SJCRH30 (cell line): ENCODE results near the gene ZMYM3. TPM values are rescaled to one million over a fixed set of nuclear protein-coding genes. Genes with fewer than 3 reads are reported as not detected.

Experiments
- DNase-seq, 2 experiments: peaks; one replicate each; pipeline ENCODE4 v3.0.0-alpha.2; 2015 to 2020
- H3K27ac ChIP-seq: fragments of 250-450 bp; sonication (Bioruptor Pico); 2 replicates; pipeline ENCODE4 v1.5.1; 2020; ENCODE audit warnings: mild to moderate bottlenecking, moderate library complexity
- H3K27me3 ChIP-seq: fragments of 250-450 bp; sonication (Bioruptor Pico); 2 replicates; pipeline ENCODE4 v1.5.1; 2020; ENCODE audit warnings: mild to moderate bottlenecking, moderate library complexity
- H3K36me3 ChIP-seq: fragments of 250-450 bp; sonication (Bioruptor Pico); 2 replicates; pipeline ENCODE4 v1.5.1; 2020; ENCODE audit warnings: mild to moderate bottlenecking, moderate library complexity
- H3K4me1 ChIP-seq: fragments of 250-450 bp; sonication (Bioruptor Pico); 2 replicates; pipeline ENCODE4 v1.5.1; 2020; ENCODE audit warnings: mild to moderate bottlenecking, moderate library complexity
- H3K4me3 ChIP-seq: fragments of 250-450 bp; sonication (Bioruptor Pico); 2 replicates; pipeline ENCODE4 v1.5.1; 2020; ENCODE audit warnings: mild to moderate bottlenecking, moderate library complexity
- H3K9me3 ChIP-seq: fragments of 250-450 bp; sonication (Bioruptor Pico); replicated peaks from 2 replicates; pipeline ENCODE4 v1.5.1; 2020; ENCODE audit warnings: mild to moderate bottlenecking, moderate library complexity
- total RNA-seq: library from RNA; depleted of rRNA; stranded (reverse); fragments of >200 nt; shearing (Covaris generic); gene quantifications from 2 replicates; pipeline ENCODE4 v1.2.3, GENCODE V29; 2014

The ZMYM3 gene
- total RNA-seq, 1 experiment from 2014 or later = 49.9 TPM

DNA sequence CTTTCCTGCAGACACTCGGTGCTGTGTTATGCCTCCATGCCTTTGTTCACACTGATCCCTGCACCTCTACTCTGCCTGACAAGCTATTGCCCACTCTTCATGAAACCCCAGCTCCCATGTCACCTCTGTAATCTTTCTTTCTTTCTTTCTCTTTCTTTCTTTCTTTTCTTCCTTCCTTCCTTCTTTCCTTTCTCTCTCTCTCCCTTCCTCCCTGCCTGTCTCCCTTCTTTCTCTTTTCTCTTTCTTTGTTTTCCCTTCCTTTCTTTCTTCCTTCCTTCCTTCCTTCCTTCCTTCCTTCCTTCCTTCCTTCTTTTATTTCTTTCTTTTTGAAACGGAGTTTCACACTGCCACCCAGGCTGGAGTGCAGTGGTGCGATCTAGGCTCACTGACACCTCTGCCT is 18.5 kb downstream of the ZMYM3 start:
- no peak for DNase-seq
- Histone ChIP-seq H3K9me3 (no peaks in the 10 kb centered on the region), H3K27ac (no peak overlapping the region), H3K4me1 (no peaks in the 10 kb centered on the region), H3K4me3 (no peak overlapping the region), H3K36me3 (peaks cover 3% of the 10 kb centered on the region), H3K27me3 (no peaks in the 10 kb centered on the region)

DNA sequence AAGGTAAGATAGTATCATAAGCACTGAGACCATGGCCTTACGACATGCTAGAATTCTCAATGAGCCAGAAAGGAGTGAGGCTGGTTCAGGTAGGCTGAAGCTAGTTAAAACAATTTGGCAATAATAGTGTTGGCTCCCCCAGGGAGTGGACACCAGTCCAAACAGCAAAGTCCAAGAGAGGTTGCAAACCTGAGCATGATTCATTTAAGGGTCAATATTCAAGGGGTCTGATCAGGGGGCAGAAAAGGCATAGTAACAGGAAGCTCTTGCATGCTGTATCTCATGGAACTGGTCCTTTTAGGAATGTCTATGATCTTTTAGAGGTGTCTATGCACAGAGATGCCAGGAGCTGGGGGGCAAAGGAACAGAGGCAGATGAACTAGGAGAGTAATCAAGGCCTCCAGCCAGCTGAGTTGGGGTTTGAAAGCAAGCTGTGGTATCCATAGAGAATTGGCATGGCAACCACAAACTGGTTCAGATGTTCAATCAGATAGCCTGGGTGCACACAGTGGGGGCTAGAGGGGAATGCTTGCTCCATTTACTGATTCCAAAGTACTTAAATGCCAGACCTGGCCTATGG is 25.8 kb downstream of the ZMYM3 start:
- H3K4me3 ChIP-seq = no peak overlapping the region

DNA sequence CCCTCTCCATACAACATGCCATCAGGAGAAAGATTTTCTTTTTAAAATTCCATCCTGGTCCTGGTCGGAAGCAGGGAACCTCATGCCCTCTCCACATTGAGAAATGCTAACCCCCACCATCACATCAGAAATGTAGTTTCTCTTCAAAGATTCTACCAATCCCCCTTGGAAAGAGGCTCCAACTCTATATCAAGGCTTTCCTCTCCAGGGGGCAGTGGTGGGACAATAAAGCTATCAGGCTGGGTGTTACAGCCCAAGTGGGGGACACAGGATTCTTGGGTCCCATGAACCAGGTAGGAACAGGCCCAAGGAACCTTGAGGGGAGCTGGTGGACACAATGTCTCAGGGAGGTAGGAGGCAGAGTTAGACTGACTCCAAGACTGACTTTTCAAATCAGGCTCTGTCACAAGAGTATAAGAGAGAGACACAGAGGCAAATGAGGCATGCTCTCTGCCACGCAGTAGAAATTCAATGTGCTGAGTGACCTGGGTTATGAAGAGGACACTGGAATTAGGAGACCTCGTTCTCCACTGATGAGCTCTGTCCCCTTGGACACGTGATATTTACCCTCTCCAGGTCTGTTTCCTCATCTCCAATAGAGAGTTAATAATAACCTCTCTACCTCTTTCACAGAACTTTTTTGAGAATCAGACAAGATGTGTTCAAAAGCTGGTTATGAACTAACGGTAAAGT is 26.4 kb downstream of the ZMYM3 start:
- Histone ChIP-seq H3K27ac (no peak overlapping the region), H3K9me3 (no peaks in the 10 kb centered on the region), H3K4me1 (peaks cover 8% of the 10 kb centered on the region; the same call in 1 of the 2 replicates), H3K27me3 (no peaks in the 10 kb centered on the region), H3K36me3 (no peaks in the 10 kb centered on the region), H3K4me3 (no peak overlapping the region)
- DNase-seq = no peak

More for the DNA sequence above, 25.8 kb downstream of the ZMYM3 start:
- H3K27ac ChIP-seq = no peak overlapping the region
- no peak for DNase-seq
- peaks cover 2% of the 10 kb centered on the region; the same call in 1 of the 2 replicates for H3K4me1 ChIP-seq
- H3K27me3 ChIP-seq = no peaks in the 10 kb centered on the region
- H3K9me3 ChIP-seq = no peaks in the 10 kb centered on the region
- no peaks in the 10 kb centered on the region for H3K36me3 ChIP-seq

DNA sequence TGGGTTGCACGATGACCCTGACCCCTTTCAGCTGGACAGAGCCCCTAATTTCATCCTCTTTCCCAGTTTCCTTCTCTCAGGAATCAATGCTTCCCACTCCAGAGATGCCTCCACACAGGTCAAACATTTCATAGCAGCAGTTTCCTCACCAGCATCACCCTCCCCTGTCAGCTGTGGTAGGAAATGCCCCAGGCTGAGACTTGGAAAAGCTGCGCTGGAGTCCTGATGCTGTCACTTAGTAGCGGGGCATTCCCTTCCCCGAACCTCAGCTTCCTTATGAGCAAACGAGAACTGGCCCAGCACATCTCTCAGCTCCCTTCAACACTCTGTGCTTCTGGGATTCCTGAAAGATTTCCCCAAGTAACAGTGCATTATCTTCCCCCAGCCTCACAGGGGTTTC is 28.3 kb downstream of the ZMYM3 start:
- H3K36me3 ChIP-seq = no peaks in the 10 kb centered on the region
- H3K9me3 ChIP-seq = no peaks in the 10 kb centered on the region
- H3K4me1 ChIP-seq = peaks cover 9% of the 10 kb centered on the region; the same call in 1 of the 2 replicates
- no peaks in the 10 kb centered on the region for H3K27me3 ChIP-seq
- no peak overlapping the region for H3K27ac ChIP-seq
- no peak overlapping the region for H3K4me3 ChIP-seq
- peak in 1 of 2 experiments; percentile 38 for DNase-seq

DNA sequence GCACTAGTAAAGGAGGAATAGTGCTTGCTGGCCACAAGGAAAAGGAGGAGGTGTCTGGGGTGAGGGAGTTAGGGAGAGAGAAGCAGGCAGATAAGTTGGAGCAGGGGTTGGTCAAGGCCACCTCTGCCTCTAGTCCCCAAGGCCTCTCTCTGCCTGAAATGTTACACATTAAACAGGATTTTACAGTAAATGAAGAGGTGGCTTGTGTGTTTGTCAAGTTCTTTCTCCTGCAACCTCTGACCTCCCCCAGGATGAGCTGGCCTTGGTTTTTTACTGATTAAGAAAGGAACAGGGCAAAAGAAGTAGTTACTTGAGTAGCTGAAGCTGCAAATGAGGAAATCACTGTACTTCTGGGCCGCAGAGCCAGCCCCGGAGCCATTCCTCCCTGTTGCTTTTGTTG is 28.9 kb downstream of the ZMYM3 start:
- Histone ChIP-seq H3K9me3 (no peaks in the 10 kb centered on the region), H3K4me1 (peaks cover 9% of the 10 kb centered on the region; the same call in 1 of the 2 replicates), H3K27me3 (no peaks in the 10 kb centered on the region), H3K36me3 (no peaks in the 10 kb centered on the region), H3K4me3 (no peak overlapping the region), H3K27ac (no peak overlapping the region)
- DNase-seq = no peak

DNA sequence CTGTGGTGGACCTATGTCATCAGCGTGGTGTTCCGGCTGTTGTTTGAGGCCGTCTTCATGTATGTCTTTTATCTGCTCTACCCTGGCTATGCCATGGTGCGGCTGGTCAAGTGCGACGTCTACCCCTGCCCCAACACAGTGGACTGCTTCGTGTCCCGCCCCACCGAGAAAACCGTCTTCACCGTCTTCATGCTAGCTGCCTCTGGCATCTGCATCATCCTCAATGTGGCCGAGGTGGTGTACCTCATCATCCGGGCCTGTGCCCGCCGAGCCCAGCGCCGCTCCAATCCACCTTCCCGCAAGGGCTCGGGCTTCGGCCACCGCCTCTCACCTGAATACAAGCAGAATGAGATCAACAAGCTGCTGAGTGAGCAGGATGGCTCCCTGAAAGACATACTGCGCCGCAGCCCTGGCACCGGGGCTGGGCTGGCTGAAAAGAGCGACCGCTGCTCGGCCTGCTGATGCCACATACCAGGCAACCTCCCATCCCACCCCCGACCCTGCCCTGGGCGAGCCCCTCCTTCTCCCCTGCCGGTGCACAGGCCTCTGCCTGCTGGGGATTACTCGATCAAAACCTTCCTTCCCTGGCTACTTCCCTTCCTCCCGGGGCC is 29.7 kb downstream of the ZMYM3 start:
- Histone ChIP-seq H3K36me3 (no peaks in the 10 kb centered on the region), H3K27ac (no peak overlapping the region), H3K4me3 (no peak overlapping the region), H3K9me3 (no peaks in the 10 kb centered on the region), H3K4me1 (peaks cover 9% of the 10 kb centered on the region; the same call in 1 of the 2 replicates), H3K27me3 (no peaks in the 10 kb centered on the region)
- DNase-seq = no peak

DNA sequence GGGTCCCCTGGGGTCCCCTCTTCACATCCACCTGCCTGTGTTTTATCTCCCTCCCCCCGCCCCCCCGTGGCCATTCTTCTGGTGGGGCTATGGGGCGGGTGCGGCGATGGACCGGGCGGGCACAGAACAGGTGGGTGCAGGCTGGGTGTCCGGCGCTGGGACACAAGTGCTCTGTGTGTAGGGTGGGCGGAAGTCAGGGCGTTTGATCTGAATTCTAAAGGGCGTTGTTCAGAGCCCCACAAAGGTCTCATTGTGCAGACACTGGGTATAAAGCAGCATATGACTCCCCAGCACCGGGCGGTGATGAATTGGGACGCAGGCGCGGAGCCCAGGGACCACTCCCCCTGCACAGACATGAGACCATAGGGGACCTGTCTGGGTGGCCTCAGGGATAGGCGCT is 31.0 kb downstream of the ZMYM3 start, which contains the start of gene GJB1:
TSS of gene GJB1 (plus strand) at position 296 of the 400 bp plus-strand sequence. CDS start 484 bp downstream, outside the sequence.
- no peak within 1 kb of the TSS for H3K27ac ChIP-seq
- H3K4me1 ChIP-seq = peaks cover 9% of the 10 kb centered on the region; the same call in 1 of the 2 replicates
- no peaks in the 10 kb centered on the region for H3K9me3 ChIP-seq
- no peaks in the 10 kb centered on the region for H3K36me3 ChIP-seq
- peak; percentile 58 to 78 for DNase-seq
- H3K27me3 ChIP-seq = no peaks in the 10 kb centered on the region
- no peak within 1 kb of the TSS for H3K4me3 ChIP-seq

DNA sequence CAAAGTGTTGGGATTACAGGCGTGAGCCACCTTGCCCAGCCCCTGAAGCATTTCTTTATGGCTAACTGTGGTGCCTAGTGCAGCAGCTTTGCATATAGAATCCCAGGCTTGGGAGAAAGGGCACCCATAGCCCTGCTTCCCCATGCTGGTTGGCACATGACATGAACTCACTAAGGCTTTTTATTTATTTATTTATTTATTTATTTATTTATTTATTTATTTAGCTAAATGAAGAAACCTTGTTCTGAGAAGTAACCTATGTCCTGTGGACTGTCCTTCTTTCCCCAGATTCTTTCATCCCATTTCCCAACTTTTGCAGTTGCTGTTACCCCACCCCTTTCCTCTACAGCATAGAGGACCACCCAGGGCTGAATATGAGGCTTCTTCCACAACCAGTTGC is 32.8 kb downstream of the ZMYM3 start:
- peak in 1 of 2 experiments; percentile 31 for DNase-seq
- H3K27ac ChIP-seq = no peak overlapping the region
- H3K9me3 ChIP-seq = no peaks in the 10 kb centered on the region
- H3K36me3 ChIP-seq = no peaks in the 10 kb centered on the region
- H3K4me3 ChIP-seq = no peak overlapping the region
- peaks cover 15% of the 10 kb centered on the region; the same call in 1 of the 2 replicates for H3K4me1 ChIP-seq
- no peaks in the 10 kb centered on the region for H3K27me3 ChIP-seq

DNA sequence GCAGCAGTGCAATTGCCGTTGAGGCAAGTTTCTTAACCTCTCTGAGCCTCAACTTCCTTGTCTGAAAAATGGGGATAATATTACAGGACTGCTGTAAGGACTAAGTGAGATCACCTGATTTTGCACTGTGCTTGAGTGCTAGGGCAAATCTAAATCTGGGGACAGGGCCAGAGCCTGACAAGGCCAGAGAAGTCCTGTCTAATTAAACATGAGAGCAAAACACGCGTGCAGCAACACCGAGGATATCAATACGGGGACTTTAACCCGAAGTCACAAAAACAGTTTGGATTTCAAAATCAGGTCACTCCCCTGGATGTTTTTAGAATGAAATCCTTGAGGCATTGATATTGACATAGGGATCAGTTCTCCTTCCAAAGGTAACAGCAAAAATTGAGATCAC is 36.6 kb downstream of the ZMYM3 start:
- Histone ChIP-seq H3K4me1 (peaks cover 7% of the 10 kb centered on the region; the same call in 1 of the 2 replicates), H3K27ac (no peak overlapping the region), H3K36me3 (no peaks in the 10 kb centered on the region), H3K27me3 (no peaks in the 10 kb centered on the region), H3K4me3 (no peak overlapping the region), H3K9me3 (no peaks in the 10 kb centered on the region)
- DNase-seq = no peak

DNA sequence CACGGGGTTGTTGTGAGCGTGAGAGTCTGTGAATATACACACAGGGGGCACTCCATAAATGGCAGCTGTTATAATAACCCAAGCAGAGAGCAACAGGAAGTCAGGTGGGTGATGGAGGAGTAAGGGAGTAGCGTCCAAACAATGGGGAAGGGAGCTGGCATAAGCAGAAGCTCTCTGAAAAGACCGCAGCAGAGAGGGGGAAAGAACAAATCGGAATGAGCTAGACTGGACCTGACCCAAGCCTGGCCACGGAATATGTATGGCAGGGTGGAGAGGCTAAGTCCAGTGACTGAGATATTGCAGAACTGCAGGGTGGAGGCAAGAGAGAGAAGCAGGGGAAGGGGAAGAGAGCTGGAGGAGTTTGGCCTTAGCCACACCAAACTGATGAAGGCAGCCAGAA is 37.5 kb downstream of the ZMYM3 start:
- Histone ChIP-seq H3K4me3 (no peak overlapping the region), H3K36me3 (no peaks in the 10 kb centered on the region), H3K27ac (no peak overlapping the region), H3K9me3 (no peaks in the 10 kb centered on the region), H3K27me3 (no peaks in the 10 kb centered on the region), H3K4me1 (peaks cover 7% of the 10 kb centered on the region; the same call in 1 of the 2 replicates)
- DNase-seq = peak; percentile 9 to 48

DNA sequence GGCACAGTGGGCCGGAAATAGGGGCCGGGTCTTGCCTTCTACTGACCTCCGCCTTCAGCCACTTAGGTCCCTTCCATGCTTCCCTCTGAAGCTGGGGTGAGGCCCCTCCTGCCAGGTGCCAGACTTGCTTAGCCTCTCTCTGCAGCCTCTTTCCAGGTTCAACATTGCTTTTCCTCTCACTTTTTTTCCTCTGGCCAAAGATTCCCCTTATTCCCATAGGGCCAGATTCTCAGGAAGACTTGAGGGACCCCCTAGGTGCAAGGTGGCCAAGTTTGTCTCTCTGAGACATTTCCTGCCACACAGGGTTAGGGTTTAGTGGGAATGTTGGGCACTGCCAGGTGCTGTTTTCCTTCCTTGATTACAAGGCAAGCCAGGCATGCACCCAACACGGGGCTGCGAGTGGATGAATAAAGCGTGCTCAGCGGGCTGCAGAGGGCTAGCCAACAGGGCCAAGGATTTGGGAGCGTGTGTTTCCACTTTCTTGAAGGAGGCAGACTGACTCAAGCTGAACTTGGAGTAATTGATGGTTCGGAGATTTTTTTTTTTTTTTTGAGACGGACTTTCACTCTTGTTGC is 38.5 kb downstream of the ZMYM3 start:
- Histone ChIP-seq H3K27ac (no peak overlapping the region), H3K27me3 (no peaks in the 10 kb centered on the region), H3K4me1 (peaks cover 7% of the 10 kb centered on the region; the same call in 1 of the 2 replicates), H3K36me3 (no peaks in the 10 kb centered on the region), H3K9me3 (no peaks in the 10 kb centered on the region), H3K4me3 (no peak overlapping the region)
- DNase-seq = no peak

DNA sequence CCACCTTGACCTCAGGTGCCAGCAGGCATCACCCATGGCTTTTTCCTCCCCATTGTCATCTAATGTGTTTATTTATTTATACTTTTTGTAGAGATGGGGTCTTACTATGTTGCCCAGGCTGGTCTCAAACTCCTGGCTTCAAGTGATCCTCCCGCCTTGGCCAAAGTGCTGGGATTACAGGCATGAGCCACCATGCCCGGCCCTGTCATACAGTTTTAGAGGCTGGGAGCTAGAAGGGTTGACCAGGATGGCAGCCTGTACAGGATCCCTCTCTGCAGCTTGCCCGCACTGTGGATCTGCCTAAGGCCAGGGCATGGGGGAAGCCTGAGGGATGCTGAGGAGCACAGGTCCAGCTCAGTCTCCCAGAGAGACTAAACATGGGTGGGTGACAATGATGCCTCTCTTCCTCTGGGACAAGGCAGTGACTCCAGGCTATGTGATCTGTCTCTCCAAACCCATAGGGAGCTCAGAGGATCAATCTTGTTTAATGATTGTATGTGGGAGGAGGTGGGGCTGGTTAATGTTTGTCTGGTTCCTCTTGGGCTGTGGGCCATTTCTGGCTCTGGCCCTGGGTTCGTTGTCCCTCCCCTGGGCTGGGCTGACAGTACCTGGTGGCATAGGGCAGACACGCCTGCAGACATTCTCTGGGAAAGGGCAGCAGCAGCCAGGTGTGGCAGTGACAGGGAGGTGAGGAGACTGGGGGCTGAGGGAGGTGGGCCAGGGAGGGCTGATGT is 39.2 kb downstream of the ZMYM3 start:
- DNase-seq = no peak

DNA sequence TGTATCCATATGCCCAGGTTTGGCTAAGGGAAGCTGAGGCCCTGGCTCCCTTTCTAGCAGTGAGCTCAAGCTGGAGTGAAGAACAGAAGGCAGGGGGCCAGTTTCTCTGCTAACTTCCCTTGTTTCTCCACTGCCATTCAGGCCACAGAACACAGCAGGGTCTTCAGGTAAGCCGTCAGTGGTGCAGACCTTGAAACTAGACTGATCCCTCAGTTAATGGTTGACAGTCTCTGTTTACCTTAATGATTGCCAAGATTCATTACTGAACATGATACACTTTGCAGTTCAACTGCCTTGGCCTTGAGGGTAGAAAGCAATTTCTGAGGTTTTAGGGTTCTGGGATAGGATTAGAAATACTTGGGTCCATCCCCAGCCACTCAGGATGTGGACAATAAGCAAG is 39.8 kb downstream of the ZMYM3 start:
- Histone ChIP-seq H3K27ac (no peak overlapping the region), H3K4me3 (no peak overlapping the region), H3K27me3 (no peaks in the 10 kb centered on the region), H3K9me3 (no peaks in the 10 kb centered on the region), H3K4me1 (peaks cover 7% of the 10 kb centered on the region; the same call in 1 of the 2 replicates), H3K36me3 (no peaks in the 10 kb centered on the region)
- no peak for DNase-seq

More for the DNA sequence above, 39.2 kb downstream of the ZMYM3 start:
- Histone ChIP-seq H3K4me3 (no peak overlapping the region), H3K27ac (no peak overlapping the region), H3K36me3 (no peaks in the 10 kb centered on the region), H3K4me1 (peaks cover 7% of the 10 kb centered on the region; the same call in 1 of the 2 replicates), H3K9me3 (no peaks in the 10 kb centered on the region), H3K27me3 (no peaks in the 10 kb centered on the region)

DNA sequence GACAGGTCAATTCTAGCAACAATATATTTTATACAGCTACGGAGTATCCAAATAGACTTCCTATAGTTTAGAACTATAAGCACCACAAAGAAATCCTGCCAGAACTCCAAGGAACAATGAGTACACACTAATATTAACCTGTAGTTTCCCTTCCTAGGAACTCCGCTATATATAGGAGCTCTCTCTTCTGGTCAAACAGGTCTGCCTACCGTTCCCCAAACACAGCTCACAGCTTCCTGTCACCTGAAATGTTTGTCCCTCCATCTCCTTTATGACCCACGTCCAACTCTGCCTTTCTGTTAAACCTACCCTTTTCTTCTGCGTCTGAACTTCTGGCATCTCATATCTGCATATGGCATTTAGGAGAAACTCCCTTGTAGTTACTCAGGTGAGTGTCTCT is 41.4 kb downstream of the ZMYM3 start:
- Histone ChIP-seq H3K36me3 (no peaks in the 10 kb centered on the region), H3K4me3 (no peak overlapping the region), H3K9me3 (no peaks in the 10 kb centered on the region), H3K27ac (no peak overlapping the region), H3K27me3 (no peaks in the 10 kb centered on the region), H3K4me1 (peaks cover 7% of the 10 kb centered on the region; the same call in 1 of the 2 replicates)
- DNase-seq = no peak
